Measurements from ENCODE around the gene SMG7.

SMG7 gene

DNA sequence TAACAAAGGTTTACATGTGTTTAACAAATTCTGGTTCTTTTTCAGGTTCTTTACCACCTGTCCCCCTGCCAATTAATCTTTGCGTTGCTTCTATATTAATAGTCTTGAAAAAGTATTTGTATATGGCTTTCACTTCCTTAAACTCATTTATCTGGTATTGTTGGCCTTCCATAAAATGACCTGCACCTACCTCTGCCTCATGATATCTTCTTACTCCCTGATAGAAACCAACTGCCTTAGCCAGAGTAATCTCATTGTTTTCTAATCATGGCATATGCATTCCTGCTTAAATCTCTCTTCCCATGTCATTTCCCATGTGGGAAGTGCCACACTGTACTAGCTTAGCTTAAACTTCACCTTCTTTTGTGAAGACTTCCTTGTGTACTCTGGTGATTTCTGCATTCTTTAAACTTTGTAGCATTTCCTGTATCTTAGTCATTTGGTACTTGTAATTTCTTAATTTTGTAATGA is 8.7 kb downstream of the SMG7 start:
- Histone ChIP-seq H3K36me3 (peaks cover 5% of the 10 kb centered on the region), H3K9me3 (no peaks in the 10 kb centered on the region), H3K4me3 (ENCODE audit: low read depth, low read length) (no peak overlapping the region), H3K4me1 (peaks cover 24% of the 10 kb centered on the region), H3K27me3 (no peaks in the 10 kb centered on the region)
- DNase-seq: no peak
- no peak for TF ChIP-seq CTCF (IDR thresholded peaks at IDR 0.05; ENCODE audit: low read depth, low read length)

DNA sequence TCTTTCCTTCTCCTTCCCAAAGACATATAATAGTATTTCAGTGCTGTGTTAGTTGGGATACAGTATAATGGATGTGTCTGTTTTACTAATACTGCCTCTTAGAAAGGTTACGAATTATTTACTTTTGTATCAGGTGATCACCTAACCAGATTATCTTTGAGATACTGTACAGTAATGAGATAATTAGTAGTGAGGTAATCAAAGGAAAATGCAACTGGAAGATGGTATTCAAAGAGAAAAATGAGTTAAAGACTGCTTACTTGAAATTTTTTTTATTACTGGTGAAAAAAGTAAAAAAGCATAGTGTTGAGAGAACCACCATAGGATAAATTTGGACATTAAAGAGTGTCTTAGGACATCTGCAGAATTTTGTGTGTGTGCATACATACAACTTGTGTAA is 10.9 kb downstream of the SMG7 start:
- peaks cover 21% of the 10 kb centered on the region for H3K4me1 ChIP-seq

GRCh38 chr1:183484254-183484653 is 12.0 kb downstream of the SMG7 start:
- H3K27me3 ChIP-seq: no peaks in the 10 kb centered on the region
- DNase-seq: no peak
- no peak overlapping the region for H3K4me3 ChIP-seq (ENCODE audit: low read depth, low read length)
- peaks cover 12% of the 10 kb centered on the region for H3K36me3 ChIP-seq
- no peak for TF ChIP-seq CTCF (IDR thresholded peaks at IDR 0.05; ENCODE audit: low read depth, low read length)
- peaks cover 13% of the 10 kb centered on the region for H3K4me1 ChIP-seq
- H3K9me3 ChIP-seq: no peaks in the 10 kb centered on the region

More for the DNA sequence above, 10.9 kb downstream of the SMG7 start:
- no peak overlapping the region for H3K4me3 ChIP-seq (ENCODE audit: low read depth, low read length)
- H3K9me3 ChIP-seq: no peaks in the 10 kb centered on the region
- H3K36me3 ChIP-seq: peaks cover 12% of the 10 kb centered on the region
- TF ChIP-seq CTCF (IDR thresholded peaks at IDR 0.05; ENCODE audit: low read depth, low read length): no peak
- DNase-seq: no peak
- no peaks in the 10 kb centered on the region for H3K27me3 ChIP-seq

DNA sequence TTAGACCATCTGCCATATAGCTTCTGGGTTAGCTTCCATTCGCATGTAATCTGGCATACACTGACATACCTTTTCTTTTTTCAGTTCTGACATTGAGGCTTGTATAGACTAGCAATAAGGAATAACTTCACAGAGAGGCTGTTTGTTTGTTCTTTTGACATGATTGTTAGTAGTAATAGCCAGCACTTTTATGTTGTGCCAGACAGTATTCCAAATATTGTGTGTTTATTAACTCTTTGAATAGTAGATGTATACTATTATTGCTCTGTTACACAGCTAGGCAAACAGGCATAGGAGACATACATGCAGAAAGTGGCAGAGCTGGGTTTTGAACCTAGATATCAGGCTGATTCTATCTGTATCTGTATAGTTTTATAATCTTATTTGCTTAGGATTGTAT is 12.6 kb downstream of the SMG7 start:
- no peak overlapping the region for H3K4me3 ChIP-seq (ENCODE audit: low read depth, low read length)
- no peak for TF ChIP-seq CTCF (IDR thresholded peaks at IDR 0.05; ENCODE audit: low read depth, low read length)
- H3K9me3 ChIP-seq: no peaks in the 10 kb centered on the region
- H3K4me1 ChIP-seq: peaks cover 11% of the 10 kb centered on the region
- no peak for DNase-seq
- H3K27me3 ChIP-seq: no peaks in the 10 kb centered on the region
- peaks cover 12% of the 10 kb centered on the region for H3K36me3 ChIP-seq

- no peaks in the 10 kb centered on the region for H3K9me3 ChIP-seq
- H3K27me3 ChIP-seq: no peaks in the 10 kb centered on the region
- TF ChIP-seq CTCF (IDR thresholded peaks at IDR 0.05; ENCODE audit: low read depth, low read length): no peak
- no peaks in the 10 kb centered on the region; the same call in none of the 2 replicates for H3K4me1 ChIP-seq
- H3K36me3 ChIP-seq: peaks cover 12% of the 10 kb centered on the region
- no peak for DNase-seq
- H3K4me3 ChIP-seq (ENCODE audit: low read depth, low read length): no peak overlapping the region
Measured at GRCh38 chr1:183487674-183488442, 15.6 kb downstream of the SMG7 start.

DNA sequence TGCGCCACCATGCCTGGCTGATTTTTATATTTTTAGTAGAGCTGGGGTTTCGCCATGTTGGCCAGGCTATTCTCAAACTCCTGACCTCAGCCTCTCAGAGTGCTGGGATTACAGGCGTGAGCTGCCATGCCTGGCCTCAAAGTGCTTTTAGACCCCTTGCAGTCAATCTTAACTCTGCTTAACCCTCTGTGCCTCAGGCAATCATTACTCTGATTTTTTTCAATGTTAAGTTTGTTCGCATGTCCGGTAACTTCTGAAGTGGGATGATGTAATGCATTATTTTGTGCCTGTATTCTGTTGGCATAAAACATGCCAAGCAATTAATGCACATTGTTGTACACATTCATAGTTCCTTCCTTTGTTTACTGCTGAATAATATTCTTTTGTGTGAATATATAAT is 18.6 kb downstream of the SMG7 start:
- Histone ChIP-seq H3K36me3 (peaks cover 8% of the 10 kb centered on the region), H3K27me3 (no peaks in the 10 kb centered on the region), H3K4me1 (no peaks in the 10 kb centered on the region), H3K9me3 (no peaks in the 10 kb centered on the region), H3K4me3 (ENCODE audit: low read depth, low read length) (no peak overlapping the region)
- no peak for TF ChIP-seq CTCF (IDR thresholded peaks at IDR 0.05; ENCODE audit: low read depth, low read length)
- DNase-seq: peak; percentile 21
